ENCODE results near the gene ACRV1. TPM values are rescaled to one million over a fixed set of nuclear protein-coding genes. Genes with fewer than 3 reads are reported as not detected.

ACRV1 gene
- total RNA-seq, 4 donors from 2014 or later: not detected

GRCh38 chr11:125701858-125702621 lies 21.4 kb upstream of the ACRV1 start:
- Histone ChIP-seq H3K4me3 (replicated peaks in 1 of 3) (no peak overlapping the region), H3K36me3 (no peaks in the 10 kb centered on the region), H3K4me1 (no peaks in the 10 kb centered on the region), H3K27me3 (no peaks in the 10 kb centered on the region), H3K9me3 (no peaks in the 10 kb centered on the region), H3K27ac (no peak overlapping the region)
- TF ChIP-seq CTCF (IDR thresholded peaks at IDR 0.05) (no peak), POLR2A (IDR thresholded peaks at IDR 0.05) (no peak)
- no peak for DNase-seq
- intact Hi-C loops (cut with DNase I): no loop called here
- WGBS, 2 donors: 41 to 54% methylated on average over 6 of the region's 6 CpGs

- no peaks in the 10 kb centered on the region for H3K27me3 ChIP-seq
- no peaks in the 10 kb centered on the region for H3K9me3 ChIP-seq
- intact Hi-C loops (cut with DNase I): no loop called here
- no peak overlapping the region for H3K4me3 ChIP-seq (replicated peaks in 1 of 3)
- no peak for TF ChIP-seq POLR2A (IDR thresholded peaks at IDR 0.05)
- TF ChIP-seq CTCF (IDR thresholded peaks at IDR 0.05): no peak
- H3K27ac ChIP-seq: no peak overlapping the region
- no peaks in the 10 kb centered on the region for H3K36me3 ChIP-seq
- no peak for DNase-seq
- H3K4me1 ChIP-seq: no peaks in the 10 kb centered on the region
- 83 to 88% methylated on average over 6 of the region's 6 CpGs for WGBS, 2 donors
These were observed 20.5 kb upstream of the ACRV1 start for GRCh38 chr11:125701018-125701610.

- Histone ChIP-seq H3K27me3 (no peaks in the 10 kb centered on the region), H3K4me1 (no peaks in the 10 kb centered on the region), H3K36me3 (no peaks in the 10 kb centered on the region), H3K27ac (no peak overlapping the region), H3K4me3 (replicated peaks in 1 of 3) (no peak overlapping the region), H3K9me3 (no peaks in the 10 kb centered on the region)
- DNase-seq: no peak
- intact Hi-C loops (cut with DNase I): no loop called here
- TF ChIP-seq POLR2A (IDR thresholded peaks at IDR 0.05): no peak
- TF ChIP-seq CTCF (IDR thresholded peaks at IDR 0.05): no peak
- WGBS, 2 donors: 85 to 91% methylated on average over 2 of the region's 2 CpGs
These were observed 14.3 kb upstream of the ACRV1 start for GRCh38 chr11:125694951-125695350.

- no peaks in the 10 kb centered on the region for H3K36me3 ChIP-seq
- no peak overlapping the region for H3K27ac ChIP-seq
- no peaks in the 10 kb centered on the region for H3K4me1 ChIP-seq
- DNase-seq: no peak
- 72 to 74% methylated on average over 5 of the region's 5 CpGs for WGBS, 2 donors
- no peaks in the 10 kb centered on the region for H3K9me3 ChIP-seq
- no peak overlapping the region for H3K4me3 ChIP-seq (replicated peaks in 1 of 3)
- H3K27me3 ChIP-seq: no peaks in the 10 kb centered on the region
- TF ChIP-seq CTCF (IDR thresholded peaks at IDR 0.05) (no peak), POLR2A (IDR thresholded peaks at IDR 0.05) (no peak)
- intact Hi-C loops (cut with DNase I): no loop called here
These were observed 12.2 kb upstream of the ACRV1 start for GRCh38 chr11:125692887-125693286.

- Histone ChIP-seq H3K9me3 (no peaks in the 10 kb centered on the region), H3K27me3 (no peaks in the 10 kb centered on the region), H3K4me1 (no peaks in the 10 kb centered on the region), H3K36me3 (no peaks in the 10 kb centered on the region), H3K4me3 (replicated peaks in 1 of 3) (no peak overlapping the region), H3K27ac (no peak overlapping the region)
- intact Hi-C loops (cut with DNase I): no loop called here
- 93 to 94% methylated on average over 2 of the region's 2 CpGs for WGBS, 2 donors
- no peak for DNase-seq
- TF ChIP-seq CTCF (IDR thresholded peaks at IDR 0.05): no peak
- TF ChIP-seq POLR2A (IDR thresholded peaks at IDR 0.05): no peak
These were observed 9.4 kb upstream of the ACRV1 start for GRCh38 chr11:125690006-125690405.
